Activated naive CD8-positive, alpha-beta T cell (primary cell): ENCODE measurements around the gene AMZ2.
"Not testable (repeated sequence)": the region's sequence is repeated elsewhere in the genome, so short reads cannot be mapped to it uniquely, and the experiment has no call there.

Source experiments
- H3K27ac Mint-ChIP-seq: one replicate; pipeline ENCODE4 v1.8.0; 2021; ENCODE audit warnings: mixed read lengths
- H3K27me3 Mint-ChIP-seq: one replicate; pipeline ENCODE4 v1.8.0; 2021; ENCODE audit warnings: mixed read lengths
- H3K36me3 Mint-ChIP-seq: one replicate; pipeline ENCODE4 v1.8.0; 2021; ENCODE audit warnings: mixed read lengths
- H3K4me1 Mint-ChIP-seq: one replicate; pipeline ENCODE4 v1.8.0; 2021; ENCODE audit warnings: low read depth, mixed read lengths
- H3K4me3 Mint-ChIP-seq: one replicate; pipeline ENCODE4 v1.8.0; 2021; ENCODE audit warnings: mild to moderate bottlenecking, mixed read lengths
- H3K9me3 Mint-ChIP-seq: one replicate; pipeline ENCODE4 v1.8.0; 2021; ENCODE audit warnings: low read depth, mixed read lengths

Gene AMZ2

GRCh38 chr17:68247445-68248198, at the start of gene AMZ2:
Gene AMZ2, plus strand, starts transcription at chr17:68248043. Its CDS starts 2,145 bp downstream, at chr17:68250188.
- Mint-ChIP-seq H3K27me3 (no peaks in the 10 kb centered on the region), H3K36me3 (no peaks in the 10 kb centered on the region), H3K4me1 (peaks cover 44% of the 10 kb centered on the region), H3K4me3 (peak within 1 kb of the TSS; percentile 97), H3K27ac (peak within 1 kb of the TSS; percentile 95), H3K9me3 (no peaks in the 10 kb centered on the region)

DNA sequence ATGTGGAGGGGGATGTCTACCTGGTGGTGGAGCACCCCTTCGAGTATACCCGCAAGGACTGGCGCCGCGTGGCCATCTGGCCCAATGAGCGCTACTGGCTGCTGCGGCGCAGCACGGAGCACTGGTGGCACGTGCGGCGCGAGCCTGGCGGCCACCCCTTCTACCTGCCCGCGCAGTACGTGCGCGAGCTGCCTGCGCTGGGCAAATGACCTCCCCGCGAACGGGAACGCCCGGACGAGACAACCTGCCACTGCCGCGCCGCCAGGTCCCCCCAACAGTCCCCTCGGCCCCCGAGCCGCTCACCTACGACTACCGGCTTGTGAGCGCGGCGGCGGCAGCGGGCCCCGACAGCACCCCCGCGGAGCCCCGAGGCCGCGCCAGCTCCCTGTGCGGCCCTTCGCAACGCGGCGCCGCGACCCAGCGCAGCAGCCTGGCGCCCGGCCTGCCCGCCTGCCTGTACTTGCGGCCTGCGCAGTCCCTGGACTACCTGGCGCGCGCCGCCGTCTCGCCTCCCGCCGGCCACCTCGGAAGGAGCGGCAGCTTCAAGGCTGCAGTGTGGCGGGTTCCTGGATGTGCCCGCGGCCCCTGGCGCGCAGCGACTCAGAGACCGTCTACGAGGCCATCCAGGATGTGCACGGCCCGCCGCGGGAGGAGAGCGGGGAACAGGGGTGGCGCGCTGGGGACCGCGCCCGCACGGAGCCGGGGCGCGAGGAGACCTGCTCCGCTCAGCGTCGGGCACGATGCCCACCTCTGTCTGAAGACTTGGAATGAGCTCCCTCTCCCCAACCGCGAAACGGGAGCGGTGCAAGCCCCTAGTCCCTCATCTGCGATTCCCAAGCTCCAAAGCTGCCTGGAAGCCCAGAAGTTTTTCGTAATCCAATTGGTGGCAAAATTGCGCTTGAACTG, 48.7 kb upstream of the AMZ2 start:
- Mint-ChIP-seq H3K4me1 (peaks cover 18% of the 10 kb centered on the region), H3K9me3 (no peaks in the 10 kb centered on the region), H3K27me3 (peaks cover 7% of the 10 kb centered on the region), H3K27ac (peak overlapping the region; percentile 50), H3K4me3 (peak overlapping the region; percentile 80), H3K36me3 (no peaks in the 10 kb centered on the region)

DNA sequence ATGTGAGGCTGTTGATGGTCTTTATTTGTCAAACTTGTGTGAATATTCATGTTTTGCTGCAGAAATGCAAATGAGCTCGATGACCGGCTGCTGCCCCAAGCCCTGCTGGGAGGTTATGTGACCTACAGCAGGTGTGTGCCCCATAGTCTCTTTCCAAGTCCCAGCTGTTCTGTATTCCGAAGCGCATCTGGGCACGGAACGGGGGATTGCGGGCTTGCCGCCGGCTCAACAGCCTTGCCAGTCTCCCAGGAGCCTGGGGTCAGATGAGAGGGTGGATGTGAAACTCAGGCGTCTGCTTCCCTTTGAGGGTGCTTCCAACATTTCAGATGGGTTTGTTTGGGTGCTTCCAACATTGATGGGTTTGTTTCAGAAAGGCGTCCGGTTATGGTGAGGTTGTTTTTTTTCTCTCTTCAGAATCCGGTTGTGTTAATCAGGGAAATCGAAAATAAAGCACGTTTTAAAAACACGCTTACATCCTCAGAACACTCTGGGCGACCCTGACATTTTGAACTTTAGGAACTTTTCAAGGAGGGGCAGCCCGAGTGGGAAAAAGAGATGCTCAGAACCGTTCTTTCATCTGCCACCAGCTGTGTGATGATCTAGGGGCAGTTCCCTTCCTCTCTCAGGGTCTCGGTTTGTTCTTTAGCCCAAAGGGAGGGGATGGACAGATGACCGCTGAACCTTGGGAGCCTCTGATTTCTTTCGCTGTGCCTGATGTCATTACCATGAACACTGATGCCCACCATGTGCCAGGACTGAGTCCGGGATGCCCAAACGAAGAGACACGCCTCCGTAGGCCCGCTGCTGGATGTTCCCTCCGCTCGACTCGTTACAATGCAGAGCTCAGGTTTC, 47.8 kb upstream of the AMZ2 start:
- no peaks in the 10 kb centered on the region for H3K9me3 Mint-ChIP-seq
- H3K27me3 Mint-ChIP-seq, result peaks cover 7% of the 10 kb centered on the region
- H3K36me3 Mint-ChIP-seq, result no peaks in the 10 kb centered on the region
- H3K4me1 Mint-ChIP-seq, result peaks cover 21% of the 10 kb centered on the region
- peak overlapping the region; percentile 80 for H3K4me3 Mint-ChIP-seq
- H3K27ac Mint-ChIP-seq, result peak overlapping the region; percentile 50

- no peaks in the 10 kb centered on the region for H3K9me3 Mint-ChIP-seq
- H3K4me3 Mint-ChIP-seq, result peak overlapping the region; percentile 80
- peaks cover 4% of the 10 kb centered on the region for H3K27me3 Mint-ChIP-seq
- H3K27ac Mint-ChIP-seq, result no peak overlapping the region
- H3K36me3 Mint-ChIP-seq, result no peaks in the 10 kb centered on the region
- peaks cover 21% of the 10 kb centered on the region for H3K4me1 Mint-ChIP-seq
Observed at GRCh38 chr17:68200689-68201417, 47.0 kb upstream of the AMZ2 start.

- not testable (repeated sequence) for H3K27ac Mint-ChIP-seq, H3K27me3 Mint-ChIP-seq, H3K36me3 Mint-ChIP-seq, H3K9me3 Mint-ChIP-seq
- H3K4me1 Mint-ChIP-seq, result peaks cover 23% of the 10 kb centered on the region
- H3K4me3 Mint-ChIP-seq, result peak overlapping the region; percentile 80
Observed at GRCh38 chr17:68201418-68201771, 46.4 kb upstream of the AMZ2 start.

DNA sequence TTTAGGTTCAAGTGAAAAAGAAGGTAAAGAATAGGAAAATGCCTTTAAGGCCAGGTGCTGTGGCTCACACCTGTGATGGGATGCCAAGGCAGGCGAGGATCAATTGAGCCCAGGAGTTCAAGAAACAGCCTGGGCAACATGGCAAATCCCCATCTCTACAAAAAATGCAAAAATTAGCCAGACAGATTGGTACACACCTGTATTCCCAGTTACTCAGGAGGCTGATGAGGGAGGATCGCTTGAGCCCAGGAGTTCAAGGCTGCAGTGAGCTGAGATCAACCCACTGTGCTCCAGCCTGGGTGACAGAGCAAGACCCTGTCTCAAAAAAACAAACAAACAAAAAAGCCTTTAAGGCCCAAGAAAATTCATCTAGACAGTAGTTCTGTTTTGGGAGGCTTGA, 45.5 kb upstream of the AMZ2 start:
- not testable (repeated sequence) for H3K4me3 Mint-ChIP-seq, H3K9me3 Mint-ChIP-seq, H3K27ac Mint-ChIP-seq, H3K36me3 Mint-ChIP-seq, H3K27me3 Mint-ChIP-seq
- H3K4me1 Mint-ChIP-seq, result peaks cover 31% of the 10 kb centered on the region

DNA sequence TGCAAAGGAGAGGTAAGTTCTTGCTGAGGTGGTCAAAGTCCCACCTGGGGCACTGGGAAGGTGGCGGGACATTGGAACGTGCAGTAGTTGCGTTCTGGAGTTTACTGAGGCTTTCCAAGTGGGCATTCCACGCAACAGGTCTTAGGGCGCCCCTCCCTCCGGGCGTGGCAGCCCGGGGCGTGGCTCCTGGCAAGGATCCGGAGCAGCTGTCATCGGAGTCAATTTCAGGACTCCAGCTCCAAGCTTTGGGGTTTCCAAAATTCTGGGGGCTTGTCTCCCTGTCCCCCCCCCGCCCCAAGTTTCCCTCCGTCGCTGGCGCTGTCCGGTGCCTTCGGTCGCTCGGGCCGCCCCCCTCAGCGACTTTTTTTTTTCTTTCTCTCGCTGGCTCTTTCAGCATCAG, 43.1 kb upstream of the AMZ2 start:
- H3K9me3 Mint-ChIP-seq, result no peaks in the 10 kb centered on the region
- H3K4me3 Mint-ChIP-seq, result peak overlapping the region; percentile 85
- H3K36me3 Mint-ChIP-seq, result no peaks in the 10 kb centered on the region
- H3K27ac Mint-ChIP-seq, result peak overlapping the region; percentile 16
- peaks cover 29% of the 10 kb centered on the region for H3K4me1 Mint-ChIP-seq
- peaks cover 4% of the 10 kb centered on the region for H3K27me3 Mint-ChIP-seq

GRCh38 chr17:68205251-68205807, 42.5 kb upstream of the AMZ2 start:
- Mint-ChIP-seq H3K27me3 (no peaks in the 10 kb centered on the region), H3K9me3 (no peaks in the 10 kb centered on the region), H3K36me3 (peaks cover 4% of the 10 kb centered on the region), H3K4me1 (peaks cover 25% of the 10 kb centered on the region), H3K4me3 (peak overlapping the region; percentile 85), H3K27ac (peak overlapping the region; percentile 72)

DNA sequence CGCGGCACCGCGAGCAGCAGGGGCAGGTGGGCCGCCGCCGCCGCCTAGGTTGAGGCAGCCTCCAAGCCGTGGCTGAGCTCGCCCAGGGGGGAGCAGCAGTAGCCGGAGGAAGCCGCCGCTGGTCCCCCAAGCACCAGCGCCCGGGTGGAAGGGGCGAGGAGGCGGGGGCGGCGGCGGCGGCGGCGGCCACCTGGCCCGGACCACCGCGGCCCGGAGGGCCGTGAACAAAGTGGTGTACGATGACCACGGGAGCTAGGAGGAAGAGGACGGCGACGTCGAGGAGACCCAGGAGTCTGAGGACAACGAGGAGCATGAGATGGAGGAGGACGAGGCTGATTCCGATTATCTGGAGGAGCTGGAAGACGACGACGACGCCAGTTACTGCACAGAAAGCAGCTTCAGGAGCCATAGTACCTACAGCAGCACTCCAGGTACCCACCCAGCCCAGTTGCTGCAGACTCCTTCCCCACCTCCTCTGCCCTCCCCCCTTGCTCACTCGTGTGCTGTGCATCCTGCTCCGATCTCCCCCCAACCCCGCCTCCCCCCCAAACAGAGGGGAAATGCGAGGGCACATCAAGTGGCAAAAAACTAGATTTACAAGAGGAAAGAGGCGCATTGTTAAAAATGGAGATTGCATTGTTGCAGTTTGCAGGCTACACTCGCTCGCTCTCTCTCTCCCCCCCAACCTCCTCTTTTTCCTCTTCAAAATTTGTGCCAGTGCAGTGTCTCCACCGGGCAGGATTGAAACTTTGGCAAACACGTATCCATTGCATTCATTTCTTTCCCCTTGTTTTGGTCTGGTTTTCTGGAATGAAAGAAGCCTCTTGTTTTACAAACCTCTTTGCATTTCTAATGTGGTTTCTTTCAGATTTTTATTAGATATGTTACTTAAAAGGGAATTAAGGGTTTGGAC, 41.8 kb upstream of the AMZ2 start:
- Mint-ChIP-seq H3K4me3 (peak overlapping the region; percentile 92), H3K27ac (peak overlapping the region; percentile 88), H3K36me3 (peaks cover 4% of the 10 kb centered on the region), H3K9me3 (no peaks in the 10 kb centered on the region), H3K4me1 (peaks cover 23% of the 10 kb centered on the region), H3K27me3 (no peaks in the 10 kb centered on the region)

DNA sequence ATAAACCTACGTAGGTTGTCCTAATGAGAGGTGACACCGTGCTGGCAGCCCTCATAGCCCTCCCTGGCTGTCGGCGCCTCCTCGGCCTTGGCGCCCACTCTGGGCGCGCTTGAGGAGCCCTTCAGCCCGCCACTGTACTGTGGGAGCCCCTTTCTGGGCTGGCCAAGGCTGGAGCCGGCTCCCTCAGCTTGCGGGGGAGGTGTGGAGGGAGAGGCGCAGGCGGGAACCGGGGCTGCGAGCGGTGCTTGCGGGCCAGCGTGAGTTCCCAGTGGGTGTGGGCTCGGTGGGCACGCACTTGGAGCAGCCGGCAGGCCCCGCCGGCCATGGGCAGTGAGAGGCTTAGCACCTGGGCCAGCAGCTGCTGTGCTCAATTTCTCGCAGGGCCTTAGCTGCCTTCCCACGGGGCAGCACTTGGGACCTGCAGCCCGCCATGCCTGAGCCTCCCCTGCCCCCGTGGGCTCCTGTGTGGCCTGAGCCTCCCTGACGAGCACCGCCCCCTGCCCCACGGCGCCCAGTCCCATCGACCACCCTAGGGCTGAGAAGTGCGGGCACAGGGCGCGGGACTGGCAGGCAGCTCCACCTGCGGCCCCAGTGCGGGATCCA, 40.1 kb upstream of the AMZ2 start:
- H3K27me3 Mint-ChIP-seq, result no peaks in the 10 kb centered on the region
- H3K9me3 Mint-ChIP-seq, result no peaks in the 10 kb centered on the region
- H3K4me3 Mint-ChIP-seq, result no peak overlapping the region
- H3K27ac Mint-ChIP-seq, result no peak overlapping the region
- peaks cover 24% of the 10 kb centered on the region for H3K4me1 Mint-ChIP-seq
- peaks cover 4% of the 10 kb centered on the region for H3K36me3 Mint-ChIP-seq

DNA sequence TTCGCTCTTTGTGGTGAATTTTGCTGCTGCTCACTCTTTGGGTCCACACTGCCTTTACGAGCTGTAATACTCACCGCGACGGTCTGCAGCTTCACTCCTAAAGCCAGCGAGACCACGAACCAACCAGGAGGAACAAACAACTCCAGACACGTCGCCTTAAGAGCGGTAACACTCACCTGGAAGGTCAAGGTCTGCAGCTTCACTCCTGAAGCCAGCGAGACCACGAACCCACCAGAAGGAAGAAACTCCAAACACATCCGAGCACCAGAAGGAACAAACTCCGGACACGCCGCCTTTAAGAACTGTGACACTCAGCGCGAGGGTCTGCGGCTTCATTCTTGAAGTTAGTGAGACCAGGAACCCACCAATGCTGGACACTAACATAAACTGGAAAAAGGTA, 39.2 kb upstream of the AMZ2 start:
- peaks cover 28% of the 10 kb centered on the region for H3K4me1 Mint-ChIP-seq
- not testable (repeated sequence) for H3K27me3 Mint-ChIP-seq, H3K4me3 Mint-ChIP-seq, H3K36me3 Mint-ChIP-seq, H3K9me3 Mint-ChIP-seq, H3K27ac Mint-ChIP-seq

- not testable (repeated sequence) for H3K4me3 Mint-ChIP-seq, H3K9me3 Mint-ChIP-seq, H3K27ac Mint-ChIP-seq, H3K36me3 Mint-ChIP-seq, H3K27me3 Mint-ChIP-seq
- peaks cover 35% of the 10 kb centered on the region for H3K4me1 Mint-ChIP-seq
Observed at GRCh38 chr17:68209191-68209900, 38.5 kb upstream of the AMZ2 start.
